NCI-H2081 treated with DMSO at 0.1 percent for 48 hours (cell line): ENCODE data around the gene CPPED1.

Source experiments
- DNase-seq: peaks from one replicate; lab custom pipeline; 2025; lab: John Stamatoyannopoulos, UW

CPPED1 gene

DNA sequence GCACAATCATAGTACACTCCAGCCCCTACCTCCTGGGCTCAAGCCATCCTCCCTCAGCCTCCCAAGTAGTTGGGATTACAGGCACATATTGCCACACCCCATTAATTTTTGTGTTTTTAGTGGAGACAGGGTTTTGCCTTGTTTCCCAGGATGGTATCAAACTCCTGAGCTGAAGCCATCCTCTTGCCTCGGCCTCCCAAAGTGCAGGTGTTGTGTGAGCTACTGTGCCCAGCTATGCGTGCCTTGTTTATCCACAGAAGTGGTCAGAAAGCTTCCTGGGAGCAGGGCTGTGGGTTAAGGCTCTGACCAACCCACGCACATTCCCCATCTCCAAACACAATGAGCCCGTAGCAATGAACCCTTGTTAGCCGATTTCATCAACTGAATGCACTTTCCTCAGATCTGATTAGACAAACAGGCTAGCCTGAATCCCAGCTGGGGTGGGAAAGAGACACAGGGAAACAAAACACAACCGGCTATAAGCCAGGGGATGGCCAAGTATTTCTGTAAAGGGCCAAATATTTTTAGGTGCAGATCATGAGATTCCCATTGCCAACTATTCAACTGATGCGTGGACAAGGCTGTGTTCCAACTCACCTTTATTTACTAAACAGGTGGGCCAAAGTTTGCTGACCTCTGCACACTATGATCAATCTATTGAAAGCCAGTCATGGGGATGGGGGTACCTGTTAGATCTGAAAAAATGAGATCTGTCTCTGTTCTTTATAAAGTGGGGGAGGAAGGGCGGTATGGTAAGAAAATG, 193.6 kb downstream of the CPPED1 start:
- no peak for DNase-seq
